T follicular helper cell (primary cell): Measurements from ENCODE around the gene IGF2BP2.

Experiments
- DNase-seq: peaks from one replicate; pipeline ENCODE4 v3.0.0-alpha.2; 2020; ENCODE audit warnings: low read depth

Gene IGF2BP2

DNA sequence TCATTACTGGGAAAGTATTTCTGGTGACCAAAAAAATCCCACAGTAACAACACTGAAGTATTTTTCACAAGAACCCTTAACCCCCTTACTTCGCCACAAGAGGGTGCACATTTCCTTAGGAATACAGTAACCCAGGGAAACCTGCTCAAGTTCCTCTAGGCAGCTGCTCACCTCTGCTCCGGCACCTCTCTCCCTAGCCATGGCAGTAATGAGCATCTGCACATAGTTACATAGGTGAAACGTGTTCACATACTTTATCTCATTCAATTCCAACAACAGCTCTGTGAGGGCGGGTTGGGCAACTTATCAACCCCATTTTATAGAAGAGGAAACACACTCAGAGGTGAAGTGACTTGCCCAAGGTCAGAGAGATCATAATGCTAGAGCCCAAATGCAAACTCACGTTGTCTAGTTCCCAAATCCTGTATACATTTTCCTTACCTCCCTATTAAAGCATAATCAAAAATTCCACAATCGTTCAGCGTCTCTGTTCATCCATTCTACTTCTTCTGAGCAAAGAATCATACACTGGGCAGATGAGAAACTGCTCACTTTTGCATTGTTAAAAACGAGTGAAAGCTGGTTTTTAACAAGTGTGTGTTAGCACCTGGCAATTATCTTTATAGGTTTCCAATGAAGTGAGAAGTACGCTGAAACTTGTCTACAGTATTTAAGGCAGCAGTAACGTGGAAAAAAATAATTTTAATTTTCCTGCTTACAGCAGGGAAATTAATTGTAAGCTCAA is 90.7 kb downstream of the IGF2BP2 start:
- DNase-seq = no peak

GRCh38 chr3:185732782-185733181 is 92.1 kb downstream of the IGF2BP2 start:
- no peak for DNase-seq

GRCh38 chr3:185730550-185730949 is 94.3 kb downstream of the IGF2BP2 start:
- no peak for DNase-seq

DNA sequence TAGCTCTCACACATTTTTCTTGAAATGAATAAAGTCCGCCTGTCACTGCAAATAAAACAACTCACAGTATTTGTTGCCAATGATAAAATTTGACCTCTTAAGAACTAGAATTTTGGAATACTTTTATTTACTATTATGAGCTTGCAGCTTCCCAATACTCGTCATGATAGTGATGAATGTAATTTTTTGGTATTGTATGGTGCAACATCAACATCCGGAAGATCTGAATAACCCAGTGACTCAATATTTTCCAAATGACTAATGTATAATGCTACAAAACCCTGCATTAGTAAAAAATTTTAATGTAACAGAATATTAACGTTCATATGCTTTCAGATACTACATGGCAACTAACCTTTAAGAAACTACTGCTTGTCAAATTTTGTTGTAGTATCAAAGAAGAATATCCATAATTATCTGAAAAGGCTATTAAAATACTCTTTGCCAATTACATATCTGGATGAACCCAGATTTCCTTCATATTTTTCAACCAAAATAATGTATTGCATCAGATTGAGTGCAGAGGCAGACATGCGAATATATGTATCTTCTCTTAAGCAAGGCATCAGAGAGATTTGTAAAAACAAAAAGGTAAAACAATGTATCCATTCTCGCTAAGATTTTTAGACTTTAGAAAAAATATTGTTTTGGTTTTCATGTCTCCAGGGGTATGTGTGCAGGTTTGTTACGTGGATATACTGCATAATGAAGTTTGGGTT is 95.3 kb downstream of the IGF2BP2 start:
- DNase-seq = no peak

- no peak for DNase-seq
Observed at GRCh38 chr3:185728630-185729336, 96.1 kb downstream of the IGF2BP2 start.

DNA sequence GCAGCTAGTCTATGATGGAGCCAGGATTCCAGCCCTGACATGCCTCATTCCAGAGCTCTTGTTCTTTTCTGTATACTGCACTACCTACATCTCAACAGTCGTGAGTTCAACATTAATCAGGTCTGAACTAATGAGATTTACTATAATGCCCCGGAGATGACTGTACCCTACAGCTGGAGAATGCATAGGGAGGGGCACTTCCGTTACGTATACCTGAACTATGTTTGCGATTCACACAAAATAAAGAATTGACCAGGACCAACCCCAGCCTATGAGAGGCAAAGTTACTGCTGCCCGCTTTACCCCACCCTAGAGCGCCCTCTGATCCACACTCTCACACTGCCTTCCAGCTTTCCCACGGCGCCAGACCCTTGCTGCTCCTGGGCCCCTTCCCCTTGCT is 97.0 kb downstream of the IGF2BP2 start:
- no peak for DNase-seq

- no peak for DNase-seq
Observed at GRCh38 chr3:185726254-185726967, 98.4 kb downstream of the IGF2BP2 start.

- DNase-seq = no peak
Observed at GRCh38 chr3:185724761-185725160, 100.1 kb downstream of the IGF2BP2 start.

DNA sequence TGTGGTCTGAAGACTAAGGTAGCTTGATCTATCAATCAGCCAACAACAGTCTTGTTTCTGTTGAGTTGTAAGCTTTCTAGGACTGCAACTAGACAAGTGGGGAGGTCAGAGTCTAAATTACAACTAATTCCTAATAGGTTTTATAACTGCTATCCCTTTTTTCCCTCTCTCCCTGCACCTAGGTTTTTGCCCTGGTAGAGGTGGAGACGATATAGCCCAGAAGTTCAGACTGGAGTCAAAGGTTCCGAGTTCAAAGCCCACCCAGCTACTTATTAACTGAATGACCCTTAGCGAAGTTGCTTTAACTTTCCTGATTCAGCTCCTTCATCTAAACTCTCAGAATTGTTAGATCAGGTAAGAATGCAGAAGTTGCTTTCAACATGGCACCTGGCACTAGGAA is 100.6 kb downstream of the IGF2BP2 start:
- DNase-seq = no peak

GRCh38 chr3:185722881-185723280 is 102.0 kb downstream of the IGF2BP2 start:
- no peak for DNase-seq

GRCh38 chr3:185721970-185722369 is 102.9 kb downstream of the IGF2BP2 start:
- DNase-seq = no peak

DNA sequence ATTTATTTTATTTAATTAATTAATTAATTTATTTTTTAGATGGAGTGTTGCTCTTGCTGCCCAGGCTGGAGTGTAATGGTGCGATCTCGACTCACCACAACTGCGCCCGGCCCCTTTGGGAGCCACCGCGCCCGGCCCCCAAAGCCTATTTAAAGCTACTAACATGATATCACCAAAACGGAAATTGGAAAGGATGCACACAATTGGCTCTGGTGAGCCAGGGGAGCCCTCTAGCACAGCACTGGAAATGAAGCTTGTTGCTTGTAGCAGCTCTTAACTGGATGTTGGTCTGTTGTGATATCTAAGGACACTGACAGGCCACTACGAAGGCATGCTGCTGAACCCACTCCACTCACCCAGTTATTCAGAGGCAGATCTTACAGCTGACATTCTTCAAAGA is 104.5 kb downstream of the IGF2BP2 start:
- DNase-seq = no peak

DNA sequence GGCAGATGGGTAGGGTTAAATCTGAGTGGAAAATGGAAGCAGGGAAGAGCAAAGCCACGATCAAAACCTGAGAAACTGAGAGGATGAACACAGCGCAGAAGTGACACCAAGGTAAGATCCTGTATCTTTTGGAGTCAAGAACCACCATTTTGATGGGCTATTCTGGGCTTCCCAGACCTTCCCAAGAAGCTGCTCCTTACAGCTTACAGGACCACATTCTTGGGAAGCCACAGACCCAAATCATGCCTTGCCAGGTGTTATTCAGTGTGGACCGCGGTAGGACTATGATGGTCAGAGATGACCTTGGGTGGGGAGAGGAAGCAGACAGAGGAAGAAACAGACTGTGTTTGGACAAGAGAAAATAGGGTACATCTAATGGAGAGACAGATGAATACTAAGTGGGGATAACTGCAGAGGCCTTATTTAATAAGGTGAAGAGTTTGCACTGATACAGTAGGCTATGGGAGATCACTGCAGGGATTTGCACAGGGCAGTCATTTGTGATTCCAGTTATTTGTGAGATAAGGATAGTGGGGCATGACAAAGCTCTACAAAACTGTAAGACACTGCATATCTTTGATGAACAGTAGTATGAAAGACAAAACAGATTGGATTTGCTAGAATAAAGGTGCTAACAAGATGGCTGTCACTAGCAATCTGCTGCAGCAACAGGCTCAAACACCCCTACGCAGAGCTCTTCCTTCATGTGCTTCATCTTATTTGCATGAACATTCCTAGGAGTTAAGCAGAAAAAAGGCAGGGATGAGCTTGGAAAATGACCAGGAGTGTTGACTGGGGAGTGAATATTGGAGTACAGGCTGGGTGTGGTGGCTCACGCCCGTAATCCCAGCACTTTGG is 105.9 kb downstream of the IGF2BP2 start:
- no peak for DNase-seq

DNA sequence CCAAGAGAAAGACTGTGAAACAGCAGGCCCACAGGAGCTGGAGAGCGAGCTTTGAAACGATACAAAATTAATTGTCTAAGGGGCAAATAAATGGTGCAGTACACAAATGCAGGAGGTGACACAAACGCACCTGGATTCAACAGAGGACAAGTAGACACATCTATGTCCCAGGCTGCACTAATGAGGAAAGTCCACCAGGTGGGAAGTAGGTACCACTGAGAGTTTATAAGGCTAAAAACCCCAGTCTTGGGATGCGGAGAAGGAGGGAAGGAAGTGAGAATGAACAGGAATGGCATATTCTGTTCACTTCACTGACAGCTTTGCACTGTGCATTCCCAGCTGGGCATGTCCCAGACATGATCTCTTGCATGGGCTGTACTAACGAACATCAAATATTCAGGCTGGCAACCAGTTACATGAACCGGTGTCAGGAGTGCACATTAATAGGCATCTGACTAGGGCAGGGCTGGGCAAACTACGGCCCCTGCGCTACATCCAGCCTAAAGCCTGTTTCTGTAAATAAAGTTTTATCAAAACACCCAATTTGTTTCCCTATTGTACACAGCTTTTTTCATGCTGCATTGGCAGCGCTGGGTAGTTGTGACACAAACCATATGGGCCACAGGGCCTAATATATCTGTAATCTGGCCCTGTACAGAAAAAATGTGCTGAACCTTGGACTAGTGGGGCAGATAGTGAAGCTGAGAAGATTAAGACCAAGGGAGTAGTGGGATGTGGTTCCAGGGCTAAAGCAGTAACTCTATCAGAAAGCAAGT is 107.0 kb downstream of the IGF2BP2 start:
- no peak for DNase-seq

GRCh38 chr3:185717121-185717520 is 107.7 kb downstream of the IGF2BP2 start:
- no peak for DNase-seq

DNA sequence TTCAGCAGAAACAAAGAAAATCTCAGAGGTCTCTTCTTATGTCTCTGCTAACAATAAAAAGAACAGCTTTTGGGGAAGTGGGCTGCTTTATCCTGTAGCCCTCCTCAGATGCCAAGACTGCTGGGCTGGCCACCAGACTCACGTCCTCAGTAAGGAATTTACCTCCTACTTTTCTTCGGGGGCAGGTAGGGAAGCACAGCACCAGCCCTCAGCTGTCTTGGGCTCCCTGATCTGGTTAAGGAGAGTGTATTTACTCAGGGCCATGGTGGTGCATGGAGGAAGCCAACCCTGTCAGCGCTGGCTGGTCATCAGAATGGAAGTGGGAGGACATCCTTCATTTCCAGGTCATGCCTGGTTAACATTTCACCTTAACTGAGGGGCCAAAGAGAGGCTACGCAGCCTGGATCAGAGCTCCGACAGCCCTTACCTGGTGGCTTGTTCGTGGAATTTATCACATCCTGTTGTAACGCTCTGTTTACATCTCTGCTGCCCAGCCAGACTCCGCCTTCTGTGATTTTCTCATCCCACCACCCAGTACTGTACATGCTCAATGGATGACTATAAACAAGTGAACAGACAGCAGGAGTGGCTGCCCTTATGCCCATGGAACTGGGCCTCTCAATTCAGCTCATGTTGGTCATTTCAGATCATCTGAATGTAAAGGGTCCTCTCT is 108.3 kb downstream of the IGF2BP2 start:
- no peak for DNase-seq

DNA sequence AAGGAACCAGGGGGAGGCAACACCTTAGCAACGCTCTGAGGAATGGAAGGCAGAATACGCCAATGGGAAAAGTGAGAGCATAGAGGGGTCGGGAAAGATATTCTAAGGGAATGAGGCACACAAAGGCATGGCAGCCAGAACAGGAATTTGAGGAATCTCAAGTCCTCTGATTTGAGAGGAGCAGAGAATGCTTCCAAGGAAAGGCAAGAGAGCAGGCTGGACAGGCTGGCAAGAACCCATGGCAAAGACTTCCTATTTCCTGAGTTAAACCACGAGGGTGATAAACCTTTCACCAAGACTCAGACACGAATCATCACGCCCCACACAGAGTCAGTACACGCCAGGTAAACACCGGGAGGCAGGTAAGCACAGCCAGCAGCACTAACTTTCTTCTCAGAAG is 109.8 kb downstream of the IGF2BP2 start:
- DNase-seq = no peak

GRCh38 chr3:185714085-185714484 is 110.8 kb downstream of the IGF2BP2 start:
- DNase-seq = no peak

GRCh38 chr3:185713015-185713414 is 111.8 kb downstream of the IGF2BP2 start:
- no peak for DNase-seq

DNA sequence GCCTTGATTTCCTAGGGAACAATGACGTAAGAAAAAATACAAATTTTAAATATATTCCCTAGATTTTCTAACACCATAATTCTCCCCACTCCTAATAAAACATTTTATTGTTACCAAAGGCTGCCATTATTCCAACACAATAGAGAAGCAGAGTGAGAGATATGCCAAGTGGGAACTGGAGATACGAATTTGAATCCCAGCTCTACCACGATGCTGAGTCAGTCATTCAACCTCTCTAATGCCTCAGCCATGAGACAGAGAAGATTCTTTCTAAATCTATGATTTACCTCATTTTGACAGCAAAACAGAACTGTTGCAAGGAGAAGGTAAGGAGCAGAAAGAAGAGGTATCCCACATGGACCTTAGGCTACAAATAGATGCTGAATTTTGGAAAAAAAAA is 112.5 kb downstream of the IGF2BP2 start:
- DNase-seq = no peak
